Neural crest cell (in vitro differentiated cells): ENCODE data around the gene MAPK1. TPM values are rescaled to one million over a fixed set of nuclear protein-coding genes. Genes with fewer than 3 reads are reported as not detected.
"Not testable (repeated sequence)": the region's sequence is repeated elsewhere in the genome, so short reads cannot be mapped to it uniquely, and the experiment has no call there.

Experiments
- DNase-seq: peaks from one replicate; pipeline ENCODE4 v3.0.0; 2021; ENCODE audit warnings: low read depth, mixed read lengths, low spot score
- H3K27ac Mint-ChIP-seq: one replicate; pipeline ENCODE4 v1.8.0; 2021; ENCODE audit warnings: mild to moderate bottlenecking, mixed read lengths; ENCODE audit not compliant: unreplicated experiment
- H3K27me3 Mint-ChIP-seq: 2 replicates; pipeline ENCODE4 v1.8.0; 2021; ENCODE audit warnings: low read depth, mild to moderate bottlenecking, mixed read lengths
- H3K36me3 Mint-ChIP-seq: 2 replicates; pipeline ENCODE4 v1.8.0; 2021; ENCODE audit warnings: low read depth, mild to moderate bottlenecking, mixed read lengths
- H3K4me1 Mint-ChIP-seq: 2 replicates; pipeline ENCODE4 v1.8.0; 2021; ENCODE audit warnings: mixed read lengths
- H3K4me3 Mint-ChIP-seq: one replicate; pipeline ENCODE4 v1.8.0; 2021; ENCODE audit warnings: mild to moderate bottlenecking, mixed read lengths
- H3K9me3 Mint-ChIP-seq: 2 replicates; pipeline ENCODE4 v1.8.0; 2021; ENCODE audit warnings: mixed read lengths
- CTCF ChIP-seq: fragments of 200-600 bp; sonication (generic); conservative IDR thresholded peaks from 2 replicates; pipeline ENCODE4 v1.5.0; 2021; ENCODE audit warnings: antibody characterized with exemption, mild to moderate bottlenecking
- total RNA-seq: library from RNA; stranded (reverse); gene quantifications from 2 replicates; pipeline ENCODE4 v1.2.1, GENCODE V29; 2021

The MAPK1 gene
- total RNA-seq, 1 donor from 2014 or later: 118 TPM

DNA sequence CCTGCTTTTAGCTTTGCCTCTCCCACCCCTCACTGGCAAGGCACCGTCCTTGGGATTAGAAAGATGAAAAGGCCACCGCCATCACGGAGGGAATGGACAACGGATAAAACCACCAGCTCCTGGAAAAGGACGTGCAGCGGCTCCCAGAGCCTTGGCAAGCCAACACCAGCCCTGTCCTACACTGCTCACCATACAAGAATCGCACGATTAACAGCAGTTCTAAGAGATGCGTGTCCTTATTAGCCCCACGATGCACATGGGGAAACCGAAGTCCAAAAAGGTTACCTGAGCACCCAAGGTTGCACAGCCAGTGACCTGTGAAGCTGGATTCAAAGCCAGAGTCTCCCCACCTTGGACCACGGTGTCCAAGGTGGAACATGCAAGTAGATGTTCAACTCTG lies 139.2 kb downstream of the MAPK1 start:
- DNase-seq: no peak
- Mint-ChIP-seq H3K27ac (no peak overlapping the region), H3K4me3 (no peak overlapping the region), H3K27me3 (no peaks in the 10 kb centered on the region), H3K36me3 (no peaks in the 10 kb centered on the region), H3K9me3 (no peaks in the 10 kb centered on the region), H3K4me1 (peaks cover 6% of the 10 kb centered on the region)
- no peak for TF ChIP-seq CTCF

GRCh38 chr22:21727768-21728167 lies 139.7 kb downstream of the MAPK1 start:
- no peak for TF ChIP-seq CTCF
- no peak overlapping the region for H3K4me3 Mint-ChIP-seq
- no peaks in the 10 kb centered on the region for H3K27me3 Mint-ChIP-seq
- DNase-seq: no peak
- peaks cover 6% of the 10 kb centered on the region for H3K4me1 Mint-ChIP-seq
- H3K36me3 Mint-ChIP-seq: no peaks in the 10 kb centered on the region
- no peaks in the 10 kb centered on the region for H3K9me3 Mint-ChIP-seq
- H3K27ac Mint-ChIP-seq: no peak overlapping the region

- no peak overlapping the region for H3K27ac Mint-ChIP-seq
- DNase-seq: no peak
- H3K27me3 Mint-ChIP-seq: no peaks in the 10 kb centered on the region
- peaks cover 6% of the 10 kb centered on the region for H3K4me1 Mint-ChIP-seq
- H3K9me3 Mint-ChIP-seq: no peaks in the 10 kb centered on the region
- H3K36me3 Mint-ChIP-seq: no peaks in the 10 kb centered on the region
- H3K4me3 Mint-ChIP-seq: no peak overlapping the region
- no peak for TF ChIP-seq CTCF
These were observed 140.3 kb downstream of the MAPK1 start for GRCh38 chr22:21727159-21727558.

DNA sequence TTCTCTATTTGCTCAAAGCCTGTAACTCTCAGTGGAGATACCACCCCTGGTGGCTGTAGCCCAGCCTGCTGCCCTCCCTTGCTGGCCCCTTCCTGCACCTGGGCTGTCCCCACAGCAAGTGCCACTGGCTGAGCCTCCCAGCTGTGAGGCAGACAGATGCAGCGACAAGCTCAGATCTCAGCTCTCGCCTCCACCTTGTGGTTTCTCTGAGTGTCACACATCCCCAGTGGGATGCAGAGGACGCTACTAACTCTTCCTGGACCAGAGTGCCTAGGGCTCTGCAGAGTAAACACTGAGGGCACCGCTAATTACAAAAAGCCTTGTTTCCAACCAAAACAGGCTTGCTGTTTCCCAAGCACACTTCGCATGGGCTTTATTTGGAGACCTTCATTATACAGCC lies 140.8 kb downstream of the MAPK1 start:
- DNase-seq: peak; percentile 31
- Mint-ChIP-seq H3K27ac (peak overlapping the region; percentile 10), H3K4me1 (peaks cover 6% of the 10 kb centered on the region), H3K9me3 (no peaks in the 10 kb centered on the region), H3K36me3 (no peaks in the 10 kb centered on the region), H3K27me3 (no peaks in the 10 kb centered on the region), H3K4me3 (no peak overlapping the region)
- peak; percentile 62 for TF ChIP-seq CTCF

- no peak overlapping the region for H3K27ac Mint-ChIP-seq
These were observed 141.3 kb downstream of the MAPK1 start for GRCh38 chr22:21725956-21726649.

DNA sequence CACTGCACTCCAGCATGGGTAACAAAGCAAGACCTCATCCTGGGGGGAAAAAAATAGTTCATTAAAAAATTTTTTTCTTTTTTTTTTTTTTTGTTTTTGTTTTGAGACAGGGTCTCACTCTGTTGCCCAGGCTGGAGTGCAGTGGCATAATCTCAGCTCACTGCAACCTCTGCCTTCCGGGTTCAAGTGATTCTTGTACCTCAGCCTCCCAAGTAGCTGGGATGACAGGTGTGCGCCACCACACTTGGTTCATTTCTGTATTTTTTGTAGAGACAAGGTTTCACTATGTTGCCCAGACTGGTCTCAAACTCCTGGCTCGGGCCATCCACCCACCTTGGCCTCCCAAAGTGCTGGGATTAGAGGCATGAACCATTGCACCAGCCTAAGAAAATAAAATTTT lies 142.9 kb downstream of the MAPK1 start:
- H3K27me3 Mint-ChIP-seq, DNase-seq: not testable (repeated sequence)

More at GRCh38 chr22:21725956-21726649, 141.3 kb downstream of the MAPK1 start:
- Mint-ChIP-seq H3K9me3 (no peaks in the 10 kb centered on the region), H3K36me3 (no peaks in the 10 kb centered on the region), H3K4me1 (peaks cover 6% of the 10 kb centered on the region), H3K27me3 (no peaks in the 10 kb centered on the region), H3K4me3 (no peak overlapping the region)
- no peak for DNase-seq
- TF ChIP-seq CTCF: no peak

DNA sequence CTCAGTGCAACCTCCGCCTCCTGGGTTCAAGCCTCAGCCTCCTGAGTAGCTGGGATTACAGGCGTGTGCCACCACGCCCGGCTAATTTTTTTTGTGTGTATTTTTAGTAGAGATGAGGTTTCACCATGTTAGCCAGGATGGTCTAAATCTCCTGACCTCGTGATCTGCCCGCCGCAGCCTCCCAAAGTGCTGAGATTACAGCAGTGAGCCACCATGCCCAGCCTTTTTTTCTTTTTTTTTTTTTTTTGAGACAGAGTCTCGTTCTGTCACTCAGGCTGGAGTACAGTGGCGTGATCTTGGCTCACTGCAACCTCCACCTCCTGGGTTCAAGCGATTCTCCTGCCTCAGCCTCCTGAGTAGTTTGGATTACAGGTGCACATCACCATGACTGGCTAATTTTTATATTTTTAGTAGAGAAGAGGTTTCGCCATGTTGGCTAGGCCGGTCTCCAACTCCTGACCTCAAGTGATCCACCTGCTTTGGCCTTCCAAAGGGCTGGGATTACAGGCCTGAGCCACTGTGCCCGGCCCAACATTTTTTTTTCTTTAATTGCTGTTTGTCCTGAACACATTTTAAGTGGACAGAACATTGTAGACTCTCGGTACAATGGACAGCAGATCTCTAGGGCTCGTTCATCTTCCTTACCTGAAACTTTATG lies 146.1 kb downstream of the MAPK1 start:
- H3K4me1 Mint-ChIP-seq, H3K9me3 Mint-ChIP-seq, H3K4me3 Mint-ChIP-seq, H3K36me3 Mint-ChIP-seq, DNase-seq, H3K27me3 Mint-ChIP-seq: not testable (repeated sequence)
- H3K27ac Mint-ChIP-seq: peak overlapping the region; percentile 29

More for the DNA sequence above, 142.9 kb downstream of the MAPK1 start:
- H3K36me3 Mint-ChIP-seq, H3K4me1 Mint-ChIP-seq, H3K9me3 Mint-ChIP-seq, H3K4me3 Mint-ChIP-seq, H3K27ac Mint-ChIP-seq: not testable (repeated sequence)

GRCh38 chr22:21720191-21720859 lies 147.1 kb downstream of the MAPK1 start:
- not testable (repeated sequence) for H3K27me3 Mint-ChIP-seq, H3K27ac Mint-ChIP-seq, H3K4me1 Mint-ChIP-seq, H3K9me3 Mint-ChIP-seq, H3K4me3 Mint-ChIP-seq, DNase-seq, H3K36me3 Mint-ChIP-seq
